Smooth muscle cell (in vitro differentiated cells): ENCODE measurements around the gene NIFK. TPM values are rescaled to one million over a fixed set of nuclear protein-coding genes. Genes with fewer than 3 reads are reported as not detected.

Experiments
- DNase-seq: peaks from one replicate; lab custom pipeline; 2025; ENCODE audit not compliant: unreplicated experiment; lab: John Stamatoyannopoulos, UW
- H2AFZ ChIP-seq: fragments of 200-600 bp; sonication (generic); 2 replicates; pipeline ENCODE4 v1.6.0; 2016; ENCODE audit warnings: antibody characterized with exemption, low read depth, mild to moderate bottlenecking
- H3F3A ChIP-seq: fragments of 200-600 bp; sonication (generic); 2 replicates; pipeline ENCODE4 v1.6.0; 2017; ENCODE audit warnings: antibody characterized with exemption, low read depth
- H3K27ac ChIP-seq: fragments of 200-600 bp; sonication (generic); 2 replicates; pipeline ENCODE4 v1.5.1; 2016; ENCODE audit warnings: low read depth, mild to moderate bottlenecking
- H3K27me3 ChIP-seq: fragments of 200-600 bp; sonication (generic); 2 replicates; pipeline ENCODE4 v1.6.1; 2016; ENCODE audit warnings: low read depth, mild to moderate bottlenecking
- H3K36me3 ChIP-seq: fragments of 200-600 bp; sonication (generic); 2 replicates; pipeline ENCODE4 v1.5.1; 2016; ENCODE audit warnings: low read depth
- H3K4me1 ChIP-seq: fragments of 200-600 bp; sonication (generic); 2 replicates; pipeline ENCODE4 v1.5.1; 2016; ENCODE audit warnings: low read depth
- H3K4me2 ChIP-seq: fragments of 200-600 bp; sonication (generic); 2 replicates; pipeline ENCODE4 v1.6.0; 2016; ENCODE audit warnings: mild to moderate bottlenecking
- H3K4me3 ChIP-seq: fragments of 200-600 bp; sonication (generic); 2 replicates; pipeline ENCODE4 v1.5.1; 2016; ENCODE audit warnings: mild to moderate bottlenecking
- H3K79me2 ChIP-seq: fragments of 200-600 bp; sonication (generic); 2 replicates; pipeline ENCODE4 v1.6.0; 2016; ENCODE audit warnings: low read depth, mild to moderate bottlenecking
- H3K9ac ChIP-seq: fragments of 200-600 bp; sonication (generic); 2 replicates; pipeline ENCODE4 v1.6.0; 2016; ENCODE audit warnings: low read depth
- H3K9me3 ChIP-seq: fragments of 200-600 bp; sonication (generic); replicated peaks from 2 replicates; pipeline ENCODE4 v1.5.1; 2016; ENCODE audit warnings: low read depth
- H4K20me1 ChIP-seq: fragments of 200-600 bp; sonication (generic); 2 replicates; pipeline ENCODE4 v1.6.0; 2016; ENCODE audit warnings: low read depth
- CTCF ChIP-seq: fragments of 200-600 bp; sonication (generic); IDR thresholded peaks from 2 replicates; pipeline ENCODE4 v1.5.1; 2017; ENCODE audit warnings: borderline replicate concordance, mild to moderate bottlenecking, antibody characterized with exemption; ENCODE audit not compliant: insufficient read depth, poor library complexity, severe bottlenecking
- WGBS: methylation state at CpG from one replicate; pipeline ENCODE4 v1.1.7; 2016; ENCODE audit warnings: low lambda C conversion rate; 5-methylcytosine and 5-hydroxymethylcytosine counted together
- polyA plus RNA-seq: library from polyadenylated mRNA; unstranded; fragments of >200 nt; fragmentation: Nextera tagmentation; extraction: Ambion mirVana; gene quantifications from 2 replicates; pipeline ENCODE4 v1.2.1, GENCODE V29; 2016
- total RNA-seq: library from RNA; depleted of rRNA; stranded (reverse); fragments of >200 nt; gene quantifications from 2 replicates; pipeline ENCODE4 v1.2.3, GENCODE V29; 2014

NIFK gene
- total and polyA plus RNA-seq, 2 experiments from 2014 or later = 43.6 to 92.5 TPM

DNA sequence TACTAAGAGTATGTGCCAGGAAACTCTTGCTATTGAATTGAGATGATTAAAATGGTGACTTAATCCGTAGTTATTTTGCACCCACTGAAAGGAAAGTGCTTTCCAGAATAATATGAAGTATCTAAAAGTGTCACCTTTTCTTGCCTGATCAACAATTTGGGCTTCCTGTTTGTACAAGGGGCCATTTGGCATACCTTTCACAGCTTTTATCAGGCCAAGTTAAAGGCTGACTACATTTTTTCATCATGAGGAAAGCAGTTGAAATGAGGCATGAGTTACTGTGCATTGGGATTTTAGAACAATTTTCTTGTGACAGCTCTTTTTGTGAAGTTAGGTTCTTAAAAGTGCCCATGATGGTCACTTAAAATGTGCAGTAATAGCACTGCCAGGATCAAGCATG is 29.9 kb upstream of the NIFK start:
- Histone ChIP-seq H3K4me3 (no peak overlapping the region), H3K79me2 (no peaks in the 10 kb centered on the region), H4K20me1 (no peaks in the 10 kb centered on the region), H3K4me2 (no peak overlapping the region), H3K27ac (no peak overlapping the region), H3K4me1 (no peaks in the 10 kb centered on the region), H3K9me3 (no peaks in the 10 kb centered on the region), H3F3A (no peaks in the 10 kb centered on the region), H3K9ac (no peak overlapping the region), H2AFZ (no peak overlapping the region), H3K36me3 (peaks cover 23% of the 10 kb centered on the region), H3K27me3 (no peaks in the 10 kb centered on the region)
- DNase-seq = no peak
- no peak for TF ChIP-seq CTCF
- WGBS = 95% methylated on average over 1 of the region's 1 CpG

DNA sequence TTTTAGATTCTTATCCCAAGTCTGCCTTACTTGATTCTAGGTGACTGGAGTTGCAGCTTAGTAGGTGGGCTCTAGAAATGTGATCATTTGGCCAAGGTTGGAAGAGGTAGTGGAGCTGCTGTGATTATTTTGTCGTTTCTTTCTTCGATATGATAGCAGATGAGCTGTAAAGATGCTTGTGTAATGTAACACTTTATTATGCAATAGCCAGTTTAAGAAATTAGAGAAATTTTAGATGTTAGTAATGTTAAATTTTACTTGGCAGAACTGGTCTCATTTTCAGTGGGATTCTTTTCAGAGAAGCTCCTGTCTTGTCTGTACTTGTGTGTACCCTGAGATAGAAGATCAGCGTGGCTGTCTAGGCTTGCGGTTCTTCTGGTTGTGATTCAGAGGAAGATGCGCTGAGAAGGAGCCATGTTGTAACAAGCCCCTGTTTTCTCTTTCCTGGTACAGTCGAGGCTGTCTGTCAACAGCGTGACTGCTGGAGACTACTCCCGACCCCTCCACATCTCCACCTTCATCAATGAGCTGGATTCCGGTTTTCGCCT is 28.1 kb upstream of the NIFK start:
- Histone ChIP-seq H3K4me2 (no peak overlapping the region), H3K27ac (no peak overlapping the region), H3K36me3 (peaks cover 25% of the 10 kb centered on the region), H3K4me3 (no peak overlapping the region), H2AFZ (no peak overlapping the region), H3F3A (no peaks in the 10 kb centered on the region), H3K4me1 (no peaks in the 10 kb centered on the region), H3K27me3 (no peaks in the 10 kb centered on the region), H3K9me3 (no peaks in the 10 kb centered on the region), H4K20me1 (no peaks in the 10 kb centered on the region), H3K79me2 (no peaks in the 10 kb centered on the region), H3K9ac (no peak overlapping the region)
- no peak for DNase-seq
- TF ChIP-seq CTCF = no peak
- 96% methylated on average over 10 of the region's 10 CpGs for WGBS

GRCh38 chr2:121755237-121756111 is 18.8 kb upstream of the NIFK start, which contains the start of gene TSN:
Gene TSN (plus strand): TSS chr2:121755651. CDS start chr2:121755780, 129 bp downstream.
- H3K9me3 ChIP-seq = no peaks in the 10 kb centered on the region
- peak within 1 kb of the TSS; percentile 97 for H3K4me2 ChIP-seq
- H3K36me3 ChIP-seq = no peaks in the 10 kb centered on the region
- DNase-seq = peak; percentile 80
- H3K4me1 ChIP-seq = peaks cover 16% of the 10 kb centered on the region
- under 1% methylated on average over 67 of the region's 67 CpGs for WGBS
- peak within 1 kb of the TSS; percentile 90 for H3K9ac ChIP-seq
- TF ChIP-seq CTCF = no peak
- H3K27me3 ChIP-seq = no peaks in the 10 kb centered on the region
- peak within 1 kb of the TSS; percentile 98 for H2AFZ ChIP-seq
- peak within 1 kb of the TSS; percentile 79 for H3K4me3 ChIP-seq
- H4K20me1 ChIP-seq = no peaks in the 10 kb centered on the region
- H3K79me2 ChIP-seq = peaks cover 35% of the 10 kb centered on the region
- H3K27ac ChIP-seq = peak within 1 kb of the TSS; percentile 69
- H3F3A ChIP-seq = no peaks in the 10 kb centered on the region
